ENCODE measurements around the gene RNF5. TPM values are rescaled to one million over a fixed set of nuclear protein-coding genes. Genes with fewer than 3 reads are reported as not detected.

Gene RNF5
- total and polyA plus RNA-seq, 10 donors, result 36.0 to 77.8 (median 56.1) TPM

DNA sequence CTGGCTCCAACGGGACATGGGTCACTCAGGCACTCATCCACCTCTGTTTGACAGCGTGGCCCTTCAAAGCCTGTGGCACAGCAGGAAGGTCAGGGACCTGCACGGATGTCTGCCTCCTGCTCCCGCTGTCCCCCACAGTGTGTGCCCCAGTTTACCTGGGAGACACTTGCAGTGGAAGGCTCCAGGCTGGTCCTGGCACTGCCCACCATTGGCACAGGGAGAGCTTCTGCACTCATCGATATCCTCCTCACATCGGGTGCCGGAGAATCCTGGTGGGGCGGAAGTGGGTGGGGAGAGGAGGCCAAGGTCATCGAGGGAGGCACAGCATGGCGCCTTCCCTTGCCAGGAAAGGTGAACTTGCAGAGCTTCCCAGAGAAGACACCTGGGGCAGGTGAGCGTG, 38.8 kb downstream of the RNF5 start:
- intact Hi-C loops (cut with DNase I; ENCODE audit: low total_unique reads), result no loop called here
- no peak overlapping the region for H3K27ac ChIP-seq
- no peak for DNase-seq
- no peak for TF ChIP-seq POLR2A (IDR thresholded peaks at IDR 0.05)
- TF ChIP-seq, protein P1, sequence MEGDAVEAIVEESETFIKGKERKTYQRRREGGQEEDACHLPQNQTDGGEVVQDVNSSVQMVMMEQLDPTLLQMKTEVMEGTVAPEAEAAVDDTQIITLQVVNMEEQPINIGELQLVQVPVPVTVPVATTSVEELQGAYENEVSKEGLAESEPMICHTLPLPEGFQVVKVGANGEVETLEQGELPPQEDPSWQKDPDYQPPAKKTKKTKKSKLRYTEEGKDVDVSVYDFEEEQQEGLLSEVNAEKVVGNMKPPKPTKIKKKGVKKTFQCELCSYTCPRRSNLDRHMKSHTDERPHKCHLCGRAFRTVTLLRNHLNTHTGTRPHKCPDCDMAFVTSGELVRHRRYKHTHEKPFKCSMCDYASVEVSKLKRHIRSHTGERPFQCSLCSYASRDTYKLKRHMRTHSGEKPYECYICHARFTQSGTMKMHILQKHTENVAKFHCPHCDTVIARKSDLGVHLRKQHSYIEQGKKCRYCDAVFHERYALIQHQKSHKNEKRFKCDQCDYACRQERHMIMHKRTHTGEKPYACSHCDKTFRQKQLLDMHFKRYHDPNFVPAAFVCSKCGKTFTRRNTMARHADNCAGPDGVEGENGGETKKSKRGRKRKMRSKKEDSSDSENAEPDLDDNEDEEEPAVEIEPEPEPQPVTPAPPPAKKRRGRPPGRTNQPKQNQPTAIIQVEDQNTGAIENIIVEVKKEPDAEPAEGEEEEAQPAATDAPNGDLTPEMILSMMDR (IDR thresholded peaks at IDR 0.05 in 8 of 11, conservative IDR thresholded peaks at IDR 0.05 in 3 of 11), result no peak
- TF ChIP-seq POLR2AphosphoS5 (IDR thresholded peaks at IDR 0.05), result no peak
- no peaks in the 10 kb centered on the region for H3K9me3 ChIP-seq
- 78 to 89% (median 85%) methylated on average over 8 to 11 of the region's 11 CpGs for WGBS, 5 donors
- no peak overlapping the region for H3K4me3 ChIP-seq
- no peaks in the 10 kb centered on the region for H3K27me3 ChIP-seq (replicated peaks in 1 of 7)
- H3K4me1 ChIP-seq, result peaks cover 0 to 4% (median 1%) of the 10 kb centered on the region in 6 donors
- no peaks in the 10 kb centered on the region for H3K36me3 ChIP-seq

DNA sequence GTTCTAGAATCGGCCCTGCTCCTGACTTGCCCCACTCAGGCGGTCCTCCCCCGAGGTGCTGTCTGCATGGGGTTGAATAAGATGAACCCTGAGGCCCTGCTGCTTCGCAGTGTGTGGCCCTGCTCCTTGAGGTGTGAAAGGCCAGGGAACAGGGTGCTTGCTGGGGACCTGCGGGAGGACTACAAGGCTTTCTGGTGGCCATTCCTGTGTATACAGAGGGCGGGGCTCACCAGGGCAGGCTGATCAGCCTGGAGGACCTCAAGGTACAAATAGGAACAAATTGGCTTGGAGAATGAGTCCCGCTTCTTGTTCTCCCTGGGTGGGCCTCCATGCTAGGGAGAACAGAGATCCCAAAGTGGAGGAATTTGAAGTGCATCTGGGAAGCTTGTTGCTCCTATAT, 40.0 kb downstream of the RNF5 start:
- intact Hi-C loops (cut with DNase I; ENCODE audit: low total_unique reads), result no loop called here
- TF ChIP-seq, protein P1 (IDR thresholded peaks at IDR 0.05 in 8 of 11, conservative IDR thresholded peaks at IDR 0.05 in 3 of 11), result no peak
- TF ChIP-seq POLR2AphosphoS5 (IDR thresholded peaks at IDR 0.05), result no peak
- no peak for TF ChIP-seq POLR2A (IDR thresholded peaks at IDR 0.05)
- Histone ChIP-seq H3K4me1 (peaks cover 0 to 16% (median 10%) of the 10 kb centered on the region in 6 donors), H3K27ac (no peak overlapping the region), H3K36me3 (no peaks in the 10 kb centered on the region), H3K9me3 (no peaks in the 10 kb centered on the region), H3K27me3 (replicated peaks in 1 of 7) (no peaks in the 10 kb centered on the region), H3K4me3 (no peak overlapping the region)
- no peak for DNase-seq
- WGBS, 5 donors, result 79 to 89% (median 83%) methylated on average over 7 of the region's 7 CpGs

DNA sequence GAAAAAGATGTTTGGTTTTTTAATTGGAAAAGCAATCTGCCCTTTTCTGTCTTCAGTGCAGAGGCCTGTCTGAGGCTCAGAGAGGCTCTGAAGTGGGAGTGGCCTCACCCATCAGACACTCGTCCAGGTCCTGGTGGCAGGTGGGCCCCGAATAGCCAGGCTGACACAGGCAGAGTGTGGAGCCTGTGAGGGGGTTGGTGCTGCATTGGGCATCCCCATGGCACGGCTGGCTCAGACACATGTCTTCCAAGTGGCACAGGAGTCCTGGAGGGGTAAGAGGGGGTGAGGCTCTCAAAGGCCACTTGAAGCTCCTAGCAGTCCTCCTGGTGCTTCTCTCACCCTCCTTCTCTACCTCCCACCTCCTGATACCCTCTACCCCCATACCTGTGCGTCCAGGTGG, 41.8 kb downstream of the RNF5 start:
- DNase-seq, result no peak

More for the DNA sequence above, 41.8 kb downstream of the RNF5 start:
- H3K9me3 ChIP-seq, result no peaks in the 10 kb centered on the region
- WGBS, 5 donors, result 72 to 81% (median 79%) methylated on average over 3 to 4 of the region's 4 CpGs
- no peak overlapping the region for H3K27ac ChIP-seq
- intact Hi-C loops (cut with DNase I; ENCODE audit: low total_unique reads), result no loop called here
- H3K36me3 ChIP-seq, result no peaks in the 10 kb centered on the region
- TF ChIP-seq POLR2AphosphoS5 (IDR thresholded peaks at IDR 0.05), result no peak
- TF ChIP-seq, protein P1 (IDR thresholded peaks at IDR 0.05 in 8 of 11, conservative IDR thresholded peaks at IDR 0.05 in 3 of 11), result no peak
- TF ChIP-seq POLR2A (IDR thresholded peaks at IDR 0.05), result no peak
- H3K4me3 ChIP-seq, result no peak overlapping the region
- H3K4me1 ChIP-seq, result peaks cover 4 to 34% (median 27%) of the 10 kb centered on the region in 6 donors
- no peaks in the 10 kb centered on the region for H3K27me3 ChIP-seq (replicated peaks in 1 of 7)
